HG02588 (cell line): ENCODE measurements around the gene EMD.
"Not testable (repeated sequence)": the region's sequence is repeated elsewhere in the genome, so short reads cannot be mapped to it uniquely, and the experiment has no call there.

Source experiments
- ATAC-seq: cut with Tn5 transposase; IDR thresholded peaks from one replicate; pipeline ENCODE4 v1.9.1; 2021; ENCODE audit warnings: mild to moderate bottlenecking, moderate library complexity; ENCODE audit not compliant: unreplicated experiment

EMD gene

GRCh38 chrX:154371017-154371788, 7.9 kb upstream of the EMD start:
- ATAC-seq: peak; percentile 63

- no peak for ATAC-seq
Observed at GRCh38 chrX:154371789-154372300, 7.2 kb upstream of the EMD start.

DNA sequence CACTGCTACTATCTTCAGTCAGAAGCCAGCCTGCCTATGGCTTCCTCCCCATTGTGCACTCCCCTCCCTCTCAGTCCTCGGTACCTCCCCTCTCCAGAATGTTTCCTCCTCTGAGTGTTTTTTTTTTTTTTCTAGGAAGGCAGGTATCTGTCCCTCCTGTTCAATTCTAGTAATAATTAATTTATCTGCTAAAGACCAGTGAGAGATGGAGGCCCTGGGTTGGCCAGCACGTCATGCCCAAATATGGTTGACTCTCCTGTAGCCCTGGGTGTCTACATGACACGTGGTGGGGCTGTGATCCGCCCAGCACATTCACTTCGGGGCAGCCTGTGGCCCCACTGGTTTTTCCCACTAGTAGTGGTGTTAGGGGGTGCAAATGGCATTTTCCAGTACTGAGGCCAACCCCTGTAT, 6.5 kb upstream of the EMD start:
- ATAC-seq: no peak

GRCh38 chrX:154373340-154374306, 5.5 kb upstream of the EMD start:
- ATAC-seq: no peak

DNA sequence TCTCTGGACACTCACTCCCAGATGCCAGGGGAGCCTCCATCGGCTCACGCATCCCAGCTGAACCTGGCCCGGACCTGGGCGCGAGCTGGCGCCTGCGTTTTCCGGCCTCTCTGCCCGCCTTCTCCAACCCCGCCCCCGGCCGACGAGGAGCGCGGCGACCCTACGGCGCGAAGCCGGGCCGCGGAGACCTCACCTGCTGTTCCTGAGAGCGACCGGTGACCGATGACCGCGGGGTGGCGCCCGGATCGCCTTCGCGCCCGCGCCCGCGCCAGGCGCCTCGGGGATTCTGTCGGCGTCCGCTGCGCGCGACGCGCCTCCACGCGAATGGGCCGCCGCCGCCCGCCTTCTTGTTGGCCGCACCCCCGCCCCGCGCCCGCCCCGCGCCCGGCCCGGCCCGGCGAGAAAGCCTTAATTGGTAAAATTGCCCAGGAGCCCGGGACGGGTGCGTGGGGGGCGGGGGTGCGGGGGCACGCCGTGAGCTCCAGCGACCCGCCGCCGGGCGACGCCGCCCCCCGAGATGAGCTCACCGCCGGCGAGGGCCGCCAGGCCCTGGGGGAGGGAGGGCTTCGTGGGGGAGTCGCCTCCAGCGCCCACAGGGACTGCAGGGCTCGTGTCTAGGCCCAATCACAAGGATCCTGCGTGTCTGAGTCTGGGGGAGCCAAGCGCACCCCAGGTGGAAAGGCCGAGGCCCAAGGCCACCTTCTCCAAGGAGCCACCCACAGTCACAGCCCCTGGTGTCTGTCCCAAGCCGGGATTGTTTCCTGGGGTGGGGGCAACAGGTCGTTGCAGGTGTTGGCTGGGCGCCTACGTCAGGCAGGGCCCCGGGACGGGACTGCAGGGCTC, 4.6 kb upstream of the EMD start, which contains the start of gene FLNA:
Gene FLNA, minus strand, starts transcription at position 322 of the 843 bp plus-strand sequence. CDS start 3,389 bp downstream, outside the sequence.
- no peak for ATAC-seq

- no peak for ATAC-seq
Observed at GRCh38 chrX:154375156-154375504, 4.0 kb upstream of the EMD start.

DNA sequence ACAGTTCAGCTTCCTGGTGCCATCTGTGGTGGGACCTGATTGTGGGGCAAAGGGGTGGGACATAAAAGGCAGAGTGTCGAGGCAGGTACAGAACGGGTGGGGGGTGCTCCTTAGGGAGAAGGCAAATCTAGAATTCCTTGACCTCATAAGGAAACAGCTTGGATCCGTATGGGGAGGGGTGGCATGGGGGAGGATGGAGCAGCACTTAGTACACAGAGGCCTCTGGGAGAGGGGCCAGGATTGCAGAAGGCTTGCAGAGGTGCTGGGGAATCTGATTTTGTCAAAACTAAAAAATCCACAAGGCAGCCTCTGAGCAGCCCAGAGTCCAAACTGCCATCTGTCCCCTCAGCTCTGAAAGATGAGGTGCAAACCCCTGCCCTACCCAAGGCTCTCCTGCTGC, 2.3 kb upstream of the EMD start:
- no peak for ATAC-seq

DNA sequence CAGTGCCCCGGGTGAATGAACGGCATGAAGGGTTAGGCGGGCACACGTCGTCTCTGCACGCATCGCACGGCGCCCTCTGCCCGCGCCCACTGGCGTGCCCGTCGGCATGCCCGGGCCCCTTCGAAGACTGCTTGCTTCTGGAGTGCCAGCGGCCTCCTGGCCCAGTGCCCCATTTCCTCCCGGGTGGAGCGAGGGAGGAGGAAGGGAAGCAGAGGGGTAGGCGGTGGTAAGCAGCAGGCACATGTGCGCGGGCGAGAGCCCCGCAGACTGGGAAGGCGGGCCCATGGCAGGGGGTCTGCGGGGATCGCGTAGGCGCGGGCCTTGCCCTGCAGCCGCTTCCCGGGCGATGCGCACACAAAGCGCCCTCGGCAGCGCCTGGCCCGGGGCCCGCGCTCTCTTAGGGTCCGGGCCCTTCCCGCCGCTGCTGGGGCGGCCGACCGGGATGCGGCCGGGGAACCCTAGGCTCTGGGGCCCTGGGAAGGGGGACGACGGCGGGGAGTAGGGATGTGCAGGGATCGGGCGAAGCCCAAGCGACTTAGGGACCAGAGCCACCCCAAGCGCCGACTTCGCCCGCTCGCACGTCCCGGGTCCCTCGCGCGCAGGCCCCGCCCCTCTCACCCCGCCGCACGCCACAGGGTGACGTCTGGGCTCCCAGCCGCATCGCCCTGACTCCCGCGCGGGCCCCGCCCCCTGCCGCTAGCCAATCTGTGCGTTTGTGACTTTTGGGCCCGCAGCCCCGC, 866 bp upstream of the EMD start:
- peak; percentile 2 for ATAC-seq

DNA sequence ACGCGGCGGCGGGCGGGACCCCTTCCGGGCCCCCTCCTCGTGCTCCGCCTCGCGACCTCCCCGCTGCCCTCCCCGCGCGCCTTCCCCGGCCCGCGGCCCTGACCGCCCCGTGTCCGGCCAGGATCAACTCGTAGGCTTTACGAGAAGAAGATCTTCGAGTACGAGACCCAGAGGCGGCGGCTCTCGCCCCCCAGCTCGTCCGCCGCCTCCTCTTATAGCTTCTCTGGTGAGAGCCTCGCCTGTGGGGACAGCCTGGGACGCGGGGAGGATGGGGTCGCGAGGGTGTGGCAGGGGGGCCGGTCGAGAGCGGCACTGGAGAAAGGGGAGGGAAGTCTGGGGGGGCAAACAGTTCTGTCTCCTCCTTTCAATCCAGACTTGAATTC, 465 bp downstream of the EMD start:
- ATAC-seq: peak; percentile 1

GRCh38 chrX:154380153-154380552, 1.1 kb downstream of the EMD start:
- no peak for ATAC-seq

DNA sequence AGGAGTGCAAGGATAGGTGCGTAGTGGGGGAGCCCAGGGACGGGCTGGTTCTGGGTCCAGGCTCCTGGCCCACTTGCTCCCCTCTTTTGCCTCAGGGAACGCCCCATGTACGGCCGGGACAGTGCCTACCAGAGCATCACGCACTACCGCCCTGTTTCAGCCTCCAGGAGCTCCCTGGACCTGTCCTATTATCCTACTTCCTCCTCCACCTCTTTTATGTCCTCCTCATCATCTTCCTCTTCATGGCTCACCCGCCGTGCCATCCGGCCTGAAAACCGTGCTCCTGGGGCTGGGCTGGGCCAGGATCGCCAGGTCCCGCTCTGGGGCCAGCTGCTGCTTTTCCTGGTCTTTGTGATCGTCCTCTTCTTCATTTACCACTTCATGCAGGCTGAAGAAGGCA, 1.7 kb downstream of the EMD start:
- ATAC-seq: no peak

GRCh38 chrX:154381271-154381670, 2.2 kb downstream of the EMD start:
- ATAC-seq: no peak

DNA sequence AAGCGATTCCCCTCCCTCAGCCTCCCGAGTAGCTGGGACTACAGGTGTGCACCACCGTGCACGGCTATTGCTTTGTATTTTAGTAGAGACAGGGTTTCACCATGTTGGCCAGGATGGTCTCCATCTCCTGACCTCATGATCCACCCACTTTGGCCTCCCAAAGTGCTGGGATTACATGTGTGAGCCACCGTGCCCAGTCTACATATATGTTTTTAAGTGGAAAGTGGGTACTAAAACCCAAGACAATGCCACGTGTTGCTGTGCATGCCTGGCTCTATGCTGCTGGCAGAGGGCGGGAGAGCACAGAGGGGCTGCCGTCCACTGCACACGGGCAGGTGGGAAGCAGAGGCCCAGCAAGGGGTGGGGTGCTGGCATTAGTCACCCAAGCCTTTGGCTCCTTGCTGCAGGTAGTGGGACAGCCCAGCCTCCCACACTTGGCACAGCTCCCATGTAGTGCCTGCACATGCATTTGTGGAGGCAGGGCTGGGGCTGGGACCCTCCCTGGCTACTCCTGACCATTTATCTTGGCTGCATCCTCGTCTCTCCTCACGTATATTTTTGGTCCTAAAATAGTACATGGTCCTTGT, 3.5 kb downstream of the EMD start:
- ATAC-seq: no peak

- ATAC-seq: no peak
Observed at GRCh38 chrX:154383359-154384283, 4.5 kb downstream of the EMD start.

DNA sequence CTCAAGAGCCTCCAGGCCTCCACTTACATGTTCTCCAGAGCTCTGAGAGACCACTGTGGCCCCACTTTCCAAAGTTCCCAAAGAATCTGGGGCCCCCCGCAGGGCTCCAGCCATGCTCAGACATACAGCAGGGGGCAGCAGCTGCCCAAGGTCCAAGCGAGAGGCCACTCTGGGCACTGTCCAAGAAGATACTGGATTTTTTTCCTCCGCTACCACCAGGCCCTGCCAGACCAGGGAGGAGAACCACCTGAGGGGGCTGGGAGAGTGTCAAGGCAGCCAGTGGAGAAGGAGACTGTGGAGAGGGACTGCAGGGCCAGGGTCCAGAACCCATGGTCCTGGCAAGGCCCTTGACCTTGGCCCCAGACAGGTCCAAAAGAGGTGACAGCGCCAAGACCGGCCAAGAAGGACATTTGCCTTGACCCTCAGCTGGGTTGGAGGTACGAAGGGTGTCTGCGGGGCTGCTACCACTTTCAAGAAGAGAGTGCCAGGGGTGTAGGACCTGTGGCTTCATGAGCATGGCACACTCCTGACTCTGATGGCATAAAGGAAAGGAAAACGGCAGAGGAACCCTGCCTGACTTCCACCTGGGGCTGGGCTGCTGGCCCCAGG, 5.3 kb downstream of the EMD start:
- ATAC-seq: no peak

- ATAC-seq: not testable (repeated sequence)
Observed at GRCh38 chrX:154388094-154388493, 9.0 kb downstream of the EMD start.

GRCh38 chrX:154388649-154389048, 9.6 kb downstream of the EMD start:
- not testable (repeated sequence) for ATAC-seq
